ENCODE results near the gene MBTPS1.
"Not testable (repeated sequence)": the region's sequence is repeated elsewhere in the genome, so short reads cannot be mapped to it uniquely, and the experiment has no call there.

The MBTPS1 gene

DNA sequence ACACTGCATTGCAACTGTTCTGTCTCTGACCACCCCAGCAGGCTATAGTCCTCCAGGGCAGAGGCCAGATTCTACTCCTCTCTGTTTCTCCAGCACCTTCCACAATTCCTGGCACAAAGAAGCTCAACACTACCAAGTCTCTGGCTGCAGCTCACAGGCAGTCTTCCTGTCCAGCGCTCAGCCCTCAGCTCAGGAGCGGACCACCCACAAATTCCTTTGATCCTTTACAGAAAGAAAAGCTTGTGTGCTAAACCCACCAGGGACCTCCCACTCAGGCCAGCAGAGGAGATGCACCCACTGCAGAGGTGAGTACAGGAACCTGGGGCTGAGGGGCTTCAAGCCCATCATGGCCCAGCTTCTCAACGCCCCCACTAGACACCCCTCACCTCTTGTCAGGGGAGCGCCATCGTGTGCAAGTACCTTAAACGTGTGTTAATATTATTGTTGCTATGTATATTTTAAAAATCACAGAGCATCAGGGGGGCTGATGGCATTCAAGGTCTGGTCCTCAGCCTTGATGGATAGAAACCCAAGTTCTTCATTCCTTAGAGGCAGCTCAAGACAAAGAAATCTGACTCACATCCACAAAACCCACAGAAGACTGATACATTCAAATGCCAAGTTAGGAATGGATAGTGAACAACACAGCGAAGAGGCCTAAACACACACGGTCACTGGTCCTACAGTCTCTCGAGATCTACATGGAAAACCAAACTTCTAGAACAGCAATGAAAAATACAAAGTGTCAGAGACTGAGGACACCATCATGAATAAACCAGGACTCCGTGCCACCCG is 19.8 kb upstream of the MBTPS1 start:
- no peak for DNase-seq

- DNase-seq = no peak
Measured at GRCh38 chr16:84132527-84133285, 16.0 kb upstream of the MBTPS1 start.

GRCh38 chr16:84131117-84131516 is 14.4 kb upstream of the MBTPS1 start:
- DNase-seq = no peak

DNA sequence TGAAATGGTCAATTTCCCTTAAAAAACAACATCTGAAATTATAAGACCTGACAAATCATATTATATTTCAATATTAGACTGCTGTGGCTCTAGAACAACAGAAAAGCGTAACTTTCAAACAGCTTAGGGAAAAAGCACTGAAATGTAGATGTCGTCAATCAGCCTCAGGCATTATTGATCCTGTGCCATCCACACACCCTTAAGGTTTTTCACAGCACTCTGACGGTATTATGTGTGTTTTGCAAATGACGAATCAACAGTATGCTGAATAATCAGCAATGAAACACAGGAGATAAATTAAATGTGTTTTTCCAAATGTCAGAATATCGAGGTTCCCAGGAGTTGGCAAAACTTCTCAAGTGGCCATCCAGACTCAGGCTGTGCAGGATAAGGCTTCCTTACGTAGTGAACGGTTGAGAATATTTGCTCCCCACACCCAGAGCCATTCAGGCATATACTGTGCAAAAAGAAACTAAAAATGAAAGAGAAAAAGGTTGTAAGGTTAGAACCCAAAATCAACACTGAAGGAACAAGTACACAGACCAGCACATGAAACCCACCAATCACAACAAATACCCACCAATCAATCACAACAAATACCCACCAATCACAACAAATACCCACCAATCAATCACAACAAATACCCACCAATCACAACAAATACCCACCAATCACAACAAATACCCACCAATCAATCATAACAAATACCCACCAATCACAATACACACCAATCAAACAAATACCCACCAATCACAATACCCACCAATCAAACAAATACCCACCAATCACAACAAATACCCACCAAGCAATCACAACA is 7.7 kb upstream of the MBTPS1 start:
- no peak for DNase-seq

GRCh38 chr16:84121007-84121406 is 4.3 kb upstream of the MBTPS1 start:
- no peak for DNase-seq

GRCh38 chr16:84120023-84120422 is 3.3 kb upstream of the MBTPS1 start:
- DNase-seq = no peak

GRCh38 chr16:84119368-84119767 is 2.6 kb upstream of the MBTPS1 start:
- DNase-seq = no peak

GRCh38 chr16:84118315-84118714 is 1.6 kb upstream of the MBTPS1 start:
- DNase-seq = not testable (repeated sequence)

DNA sequence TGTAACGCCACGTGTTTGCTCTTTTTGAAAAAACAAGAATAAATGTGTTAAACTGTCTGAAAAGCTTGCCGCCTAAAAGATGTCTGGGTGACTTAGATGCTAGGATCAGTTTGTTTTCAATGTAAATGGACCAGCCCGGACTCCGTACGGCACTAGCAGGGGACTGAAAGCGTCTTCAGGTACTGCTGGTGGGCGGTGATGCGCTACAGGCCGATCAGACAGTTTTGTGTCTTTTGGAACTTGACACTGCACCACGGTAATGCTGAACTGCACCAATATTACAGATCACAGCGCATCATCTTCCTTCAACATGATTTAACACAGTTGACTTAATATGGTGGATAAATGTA is 727 bp upstream of the MBTPS1 start:
- peak; percentile 23 for DNase-seq

DNA sequence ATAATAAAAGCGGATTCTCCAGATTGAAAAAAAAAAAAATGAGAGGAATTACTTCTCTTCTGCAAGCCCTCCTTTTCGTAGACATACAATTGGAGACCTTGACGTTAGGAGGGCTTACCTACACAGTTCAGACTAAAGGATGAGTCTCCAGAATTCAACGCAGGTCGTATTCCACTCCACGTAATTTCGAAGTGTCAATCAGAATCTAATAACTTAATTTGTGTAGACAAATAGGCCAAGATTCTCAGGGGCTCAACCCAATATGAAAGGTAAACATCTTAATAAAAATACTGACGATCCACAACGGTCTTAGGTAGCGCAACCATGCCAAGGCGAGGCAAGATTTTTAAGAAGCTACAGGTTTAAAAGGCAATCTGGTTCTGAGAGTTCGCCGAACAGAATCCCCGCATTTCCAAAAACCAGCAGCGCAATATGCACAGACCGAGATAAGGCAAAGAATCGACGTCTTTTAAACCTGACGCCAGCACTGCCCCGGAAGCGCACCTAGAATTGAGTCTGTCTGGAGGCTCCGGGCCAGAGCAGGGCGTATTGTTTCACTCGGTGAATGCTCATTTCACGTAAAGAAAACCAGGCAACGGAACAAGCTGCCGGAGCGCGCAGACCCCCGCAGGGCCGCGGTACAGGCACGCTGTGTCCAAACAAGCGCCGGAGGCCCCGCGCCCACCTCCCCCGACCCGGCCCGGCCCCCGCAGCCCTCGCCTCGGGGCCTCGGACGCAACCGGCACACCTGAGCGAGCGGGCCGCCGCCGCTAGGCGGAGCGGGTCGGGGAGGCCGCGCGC is 623 bp downstream of the MBTPS1 start:
- no peak for DNase-seq

DNA sequence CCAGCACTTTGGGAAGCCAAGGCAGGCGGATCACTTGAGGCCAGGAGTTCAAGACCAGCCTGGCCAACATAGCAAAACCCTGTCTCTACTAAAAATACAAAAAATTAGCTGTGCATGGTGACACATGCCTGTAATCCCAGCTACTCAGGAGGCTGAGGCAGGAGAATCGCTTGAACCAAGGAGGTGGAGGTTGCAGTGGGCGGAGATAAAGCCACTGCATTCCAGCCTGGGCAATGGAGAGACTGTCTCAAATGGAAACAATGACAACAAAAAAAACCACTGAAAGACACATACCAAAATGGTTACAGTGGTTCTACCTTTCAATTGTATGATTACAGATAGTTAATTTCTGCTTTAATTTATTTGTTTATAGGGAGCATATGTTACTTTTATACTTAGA is 4.8 kb downstream of the MBTPS1 start:
- DNase-seq = not testable (repeated sequence)

- DNase-seq = no peak
Measured at GRCh38 chr16:84111525-84111924, 5.2 kb downstream of the MBTPS1 start.

DNA sequence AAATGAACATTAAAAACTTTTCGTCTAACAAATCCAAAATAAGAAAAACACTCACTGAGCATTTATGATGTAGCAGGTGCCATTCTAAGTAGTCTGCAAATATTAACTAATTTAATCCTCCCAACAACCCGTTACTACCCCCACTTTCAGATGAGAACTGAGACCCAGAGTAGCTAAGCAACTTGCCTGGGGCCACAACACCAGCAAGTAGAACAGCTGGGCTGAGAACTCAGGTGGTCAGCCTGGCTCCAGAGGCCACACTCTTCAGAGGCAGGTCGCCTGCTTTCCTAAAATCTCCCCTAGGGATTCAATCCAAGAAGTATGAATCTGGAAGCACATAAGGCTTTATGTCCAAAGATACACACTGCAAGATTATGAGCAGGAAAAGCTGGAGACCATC is 6.2 kb downstream of the MBTPS1 start:
- DNase-seq = no peak

GRCh38 chr16:84109598-84110335 is 7.0 kb downstream of the MBTPS1 start:
- DNase-seq = no peak

- no peak for DNase-seq
Measured at GRCh38 chr16:84107921-84108320, 8.8 kb downstream of the MBTPS1 start.

GRCh38 chr16:84105948-84106740 is 10.6 kb downstream of the MBTPS1 start:
- DNase-seq = no peak

DNA sequence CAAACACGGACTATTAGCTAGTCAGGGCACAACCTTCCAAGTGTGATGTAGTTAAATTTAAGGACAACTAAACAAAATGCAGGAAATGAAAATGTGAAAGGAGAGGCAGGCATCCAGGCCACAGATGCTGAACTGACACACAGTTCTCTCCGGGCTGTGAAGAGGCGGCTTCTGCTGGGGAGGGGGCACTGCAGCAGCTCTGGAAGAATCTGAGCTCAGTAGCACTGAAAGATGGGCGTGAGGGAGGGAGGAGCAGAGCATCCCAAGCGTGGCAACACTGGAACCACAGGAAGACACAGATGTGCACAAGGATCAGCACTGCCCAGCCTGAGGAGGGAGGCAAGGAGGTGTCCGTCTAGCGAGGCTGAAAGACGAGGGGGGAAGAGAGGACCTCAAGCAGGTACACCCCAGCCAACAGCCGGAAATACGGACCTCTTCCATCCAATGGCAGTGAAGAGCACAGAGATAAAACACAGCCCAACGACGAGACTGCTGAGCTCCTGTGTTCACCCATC is 11.4 kb downstream of the MBTPS1 start:
- DNase-seq = no peak

DNA sequence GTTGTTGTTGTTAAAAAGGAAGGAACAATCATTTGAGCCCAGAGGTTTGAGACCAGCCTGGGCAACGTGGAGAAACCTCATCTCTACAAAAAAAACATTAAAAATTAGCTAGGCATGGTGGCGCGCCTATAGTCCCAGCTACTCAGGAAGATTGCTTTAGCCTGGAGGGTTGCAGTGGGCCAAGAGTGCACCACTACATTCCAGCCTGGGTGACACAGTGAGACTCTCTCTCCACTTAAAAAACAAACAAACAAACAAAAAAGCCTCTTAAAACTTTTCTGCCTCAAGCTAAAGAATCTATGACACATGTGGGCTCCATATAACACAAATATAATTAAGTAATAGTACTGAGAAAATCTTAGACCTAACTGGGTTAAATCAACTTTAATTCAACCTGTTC is 12.5 kb downstream of the MBTPS1 start:
- no peak for DNase-seq

- DNase-seq = no peak
Measured at GRCh38 chr16:84103678-84104077, 13.1 kb downstream of the MBTPS1 start.

- DNase-seq = no peak
Measured at GRCh38 chr16:84098939-84099338, 17.8 kb downstream of the MBTPS1 start.

- no peak for DNase-seq
Measured at GRCh38 chr16:84096447-84097005, 20.2 kb downstream of the MBTPS1 start.
